Measurements from ENCODE around the gene C4orf50.

Gene C4orf50

GRCh38 chr4:5877392-5877791 is 140.8 kb downstream of the C4orf50 start:
- H3K9me3 ChIP-seq (ENCODE audit: control insufficient read depth, low read length) = no peaks in the 10 kb centered on the region
- H3K36me3 ChIP-seq (ENCODE audit: control insufficient read depth, insufficient read depth, low read length) = peaks cover 36% of the 10 kb centered on the region
- no peak overlapping the region for H3K27ac ChIP-seq (ENCODE audit: low read depth, low read length, severe bottlenecking)
- WGBS, 2 experiments (ENCODE audit: insufficient coverage in 2 of 2) = 82 to 91% methylated on average over 9 of the region's 9 CpGs
- H3K4me1 ChIP-seq (ENCODE audit: control insufficient read depth, insufficient read depth, low read length, poor library complexity, severe bottlenecking) = peaks cover 6% of the 10 kb centered on the region
- no peak overlapping the region for H3K4me3 ChIP-seq (ENCODE audit: extremely low read depth, insufficient read depth, low read length, poor library complexity, severe bottlenecking)

- Histone ChIP-seq H3K4me1 (ENCODE audit: control insufficient read depth, insufficient read depth, low read length, poor library complexity, severe bottlenecking) (peaks cover 6% of the 10 kb centered on the region), H3K4me3 (ENCODE audit: extremely low read depth, insufficient read depth, low read length, poor library complexity, severe bottlenecking) (no peak overlapping the region), H3K27ac (ENCODE audit: low read depth, low read length, severe bottlenecking) (no peak overlapping the region), H3K36me3 (ENCODE audit: control insufficient read depth, insufficient read depth, low read length) (peaks cover 42% of the 10 kb centered on the region), H3K9me3 (ENCODE audit: control insufficient read depth, low read length) (no peaks in the 10 kb centered on the region)
- 19 to 25% methylated on average over 2 to 4 of the region's 6 CpGs for WGBS, 2 experiments (ENCODE audit: insufficient coverage in 2 of 2)
Measured at GRCh38 chr4:5874811-5875449, 143.3 kb downstream of the C4orf50 start.

GRCh38 chr4:5870701-5871100 is 147.5 kb downstream of the C4orf50 start:
- H3K27ac ChIP-seq (ENCODE audit: low read depth, low read length, severe bottlenecking) = no peak overlapping the region
- WGBS, 2 experiments (ENCODE audit: insufficient coverage in 2 of 2) = 93 to 98% methylated on average over 10 to 13 of the region's 13 CpGs
- peaks cover 52% of the 10 kb centered on the region for H3K36me3 ChIP-seq (ENCODE audit: control insufficient read depth, insufficient read depth, low read length)
- no peaks in the 10 kb centered on the region for H3K9me3 ChIP-seq (ENCODE audit: control insufficient read depth, low read length)
- H3K4me1 ChIP-seq (ENCODE audit: control insufficient read depth, insufficient read depth, low read length, poor library complexity, severe bottlenecking) = peaks cover 13% of the 10 kb centered on the region
- H3K4me3 ChIP-seq (ENCODE audit: extremely low read depth, insufficient read depth, low read length, poor library complexity, severe bottlenecking) = no peak overlapping the region

- peaks cover 57% of the 10 kb centered on the region for H3K36me3 ChIP-seq (ENCODE audit: control insufficient read depth, insufficient read depth, low read length)
- no peak overlapping the region for H3K27ac ChIP-seq (ENCODE audit: low read depth, low read length, severe bottlenecking)
- H3K9me3 ChIP-seq (ENCODE audit: control insufficient read depth, low read length) = no peaks in the 10 kb centered on the region
- H3K4me1 ChIP-seq (ENCODE audit: control insufficient read depth, insufficient read depth, low read length, poor library complexity, severe bottlenecking) = peaks cover 13% of the 10 kb centered on the region
- H3K4me3 ChIP-seq (ENCODE audit: extremely low read depth, insufficient read depth, low read length, poor library complexity, severe bottlenecking) = no peak overlapping the region
- 91 to 93% methylated on average over 13 to 14 of the region's 14 CpGs for WGBS, 2 experiments (ENCODE audit: insufficient coverage in 2 of 2)
Measured at GRCh38 chr4:5869966-5870619, 148.1 kb downstream of the C4orf50 start.

DNA sequence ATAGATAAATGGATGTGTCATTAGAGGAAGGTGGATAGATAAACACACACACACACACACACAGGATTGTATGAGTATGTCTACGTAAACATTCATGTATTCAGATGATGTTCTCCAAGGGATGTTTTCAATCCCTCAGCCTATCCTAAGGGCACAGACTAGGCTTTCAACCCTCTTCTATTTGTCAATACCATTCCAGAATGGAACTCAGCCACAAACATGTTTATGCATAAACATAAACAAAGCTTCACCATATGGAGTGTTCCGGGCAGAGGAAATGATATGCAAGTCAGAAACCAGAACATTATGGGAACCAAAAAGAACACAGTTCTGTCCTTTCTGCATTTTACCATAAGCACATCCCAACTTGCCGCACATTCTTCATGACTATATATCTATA is 150.4 kb downstream of the C4orf50 start:
- Histone ChIP-seq H3K27ac (ENCODE audit: low read depth, low read length, severe bottlenecking) (no peak overlapping the region), H3K4me1 (ENCODE audit: control insufficient read depth, insufficient read depth, low read length, poor library complexity, severe bottlenecking) (peaks cover 18% of the 10 kb centered on the region), H3K36me3 (ENCODE audit: control insufficient read depth, insufficient read depth, low read length) (peaks cover 64% of the 10 kb centered on the region), H3K4me3 (ENCODE audit: extremely low read depth, insufficient read depth, low read length, poor library complexity, severe bottlenecking) (no peak overlapping the region), H3K9me3 (ENCODE audit: control insufficient read depth, low read length) (no peaks in the 10 kb centered on the region)
- WGBS, 2 experiments (ENCODE audit: insufficient coverage in 2 of 2) = 83% methylated on average over 1 of the region's 3 CpGs; no CpG with 5 or more reads in 1 of the 2 experiments

DNA sequence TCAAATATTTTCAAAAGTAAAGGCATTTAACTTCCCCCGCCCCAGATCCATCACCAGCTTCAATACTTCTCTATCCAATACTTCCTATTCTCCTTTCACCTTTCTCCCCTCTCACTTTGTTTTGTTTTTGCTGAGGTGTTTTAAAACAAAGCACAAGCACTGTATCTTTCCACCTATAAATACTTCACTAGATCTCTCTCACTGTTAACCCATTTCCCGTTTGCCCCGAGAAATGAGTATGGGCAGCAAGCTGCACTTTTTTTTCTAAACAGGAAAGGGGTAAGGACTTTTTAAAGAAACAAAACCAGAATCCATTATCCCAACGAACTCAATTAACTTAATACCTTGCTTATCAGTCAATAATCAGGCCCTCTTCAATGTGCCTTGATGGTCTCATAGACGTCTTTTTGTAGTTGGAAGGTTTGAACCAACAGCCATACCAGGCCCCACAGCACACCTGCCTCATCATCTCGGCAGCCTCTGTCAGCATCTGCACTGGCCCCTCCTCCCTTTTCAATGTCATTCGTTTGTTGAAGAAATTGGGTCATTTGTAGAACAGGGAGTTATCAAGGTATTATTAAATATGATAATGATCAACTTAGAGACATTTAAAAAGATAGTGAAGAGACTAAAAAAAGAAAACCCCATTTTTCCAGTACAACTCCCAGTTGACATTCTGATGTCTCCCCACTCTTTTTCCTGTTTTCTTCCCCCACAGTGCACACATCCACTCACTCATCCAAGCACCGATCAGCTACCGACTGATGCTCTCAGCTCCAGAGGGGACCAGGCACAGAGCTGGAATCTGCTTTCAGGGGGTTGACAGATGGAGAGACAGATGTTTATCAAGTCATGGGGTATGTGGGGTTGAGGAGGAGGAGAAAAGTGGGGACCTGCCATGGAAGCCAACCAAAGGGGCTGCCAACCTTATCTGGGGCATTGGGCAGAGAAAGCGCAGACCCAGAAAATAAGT is 151.1 kb downstream of the C4orf50 start:
- no peaks in the 10 kb centered on the region for H3K9me3 ChIP-seq (ENCODE audit: control insufficient read depth, low read length)
- H3K36me3 ChIP-seq (ENCODE audit: control insufficient read depth, insufficient read depth, low read length) = peaks cover 68% of the 10 kb centered on the region
- H3K4me1 ChIP-seq (ENCODE audit: control insufficient read depth, insufficient read depth, low read length, poor library complexity, severe bottlenecking) = peaks cover 18% of the 10 kb centered on the region
- H3K27ac ChIP-seq (ENCODE audit: low read depth, low read length, severe bottlenecking) = no peak overlapping the region
- 95 to 100% methylated on average over 1 to 4 of the region's 10 CpGs for WGBS, 2 experiments (ENCODE audit: insufficient coverage in 2 of 2)
- no peak overlapping the region for H3K4me3 ChIP-seq (ENCODE audit: extremely low read depth, insufficient read depth, low read length, poor library complexity, severe bottlenecking)

GRCh38 chr4:5865896-5866599 is 152.2 kb downstream of the C4orf50 start:
- no peaks in the 10 kb centered on the region for H3K9me3 ChIP-seq (ENCODE audit: control insufficient read depth, low read length)
- H3K36me3 ChIP-seq (ENCODE audit: control insufficient read depth, insufficient read depth, low read length) = peaks cover 73% of the 10 kb centered on the region
- H3K4me1 ChIP-seq (ENCODE audit: control insufficient read depth, insufficient read depth, low read length, poor library complexity, severe bottlenecking) = peaks cover 18% of the 10 kb centered on the region
- 91 to 97% methylated on average over 9 to 10 of the region's 12 CpGs for WGBS, 2 experiments (ENCODE audit: insufficient coverage in 2 of 2)
- H3K27ac ChIP-seq (ENCODE audit: low read depth, low read length, severe bottlenecking) = no peak overlapping the region
- no peak overlapping the region for H3K4me3 ChIP-seq (ENCODE audit: extremely low read depth, insufficient read depth, low read length, poor library complexity, severe bottlenecking)

- Histone ChIP-seq H3K27ac (ENCODE audit: low read depth, low read length, severe bottlenecking) (no peak overlapping the region), H3K36me3 (ENCODE audit: control insufficient read depth, insufficient read depth, low read length) (peaks cover 80% of the 10 kb centered on the region), H3K4me3 (ENCODE audit: extremely low read depth, insufficient read depth, low read length, poor library complexity, severe bottlenecking) (no peak overlapping the region), H3K9me3 (ENCODE audit: control insufficient read depth, low read length) (no peaks in the 10 kb centered on the region), H3K4me1 (ENCODE audit: control insufficient read depth, insufficient read depth, low read length, poor library complexity, severe bottlenecking) (peaks cover 18% of the 10 kb centered on the region)
- WGBS, 2 experiments (ENCODE audit: insufficient coverage in 2 of 2) = 82 to 85% methylated on average over 9 of the region's 15 CpGs
Measured at GRCh38 chr4:5863461-5864113, 154.6 kb downstream of the C4orf50 start.

GRCh38 chr4:5858020-5858769 is 160.0 kb downstream of the C4orf50 start:
- H3K36me3 ChIP-seq (ENCODE audit: control insufficient read depth, insufficient read depth, low read length) = peaks cover 96% of the 10 kb centered on the region
- no peaks in the 10 kb centered on the region for H3K9me3 ChIP-seq (ENCODE audit: control insufficient read depth, low read length)
- no peak overlapping the region for H3K27ac ChIP-seq (ENCODE audit: low read depth, low read length, severe bottlenecking)
- H3K4me3 ChIP-seq (ENCODE audit: extremely low read depth, insufficient read depth, low read length, poor library complexity, severe bottlenecking) = no peak overlapping the region
- WGBS, 2 experiments (ENCODE audit: insufficient coverage in 2 of 2) = 88 to 93% methylated on average over 13 to 16 of the region's 16 CpGs
- H3K4me1 ChIP-seq (ENCODE audit: control insufficient read depth, insufficient read depth, low read length, poor library complexity, severe bottlenecking) = peaks cover 3% of the 10 kb centered on the region

Measured in mesodermal cell (in vitro differentiated cells).